Stimulated activated CD8-positive, alpha-beta memory T cell treated with anti-CD3 and anti-CD28 coated beads, Interleukin-2, amount 100 ng/mL, for 1 hour (primary cell): Measurements from ENCODE around the gene MAST4.

Experiments
- DNase-seq, 2 donors: peaks; one replicate each; pipeline ENCODE4 v3.0.0-alpha.2; 2020; ENCODE audit warnings: low read depth in 2 of 2

Gene MAST4

GRCh38 chr5:66872736-66873331, 276.6 kb downstream of the MAST4 start:
- no peak for DNase-seq

GRCh38 chr5:66874004-66874403, 277.8 kb downstream of the MAST4 start:
- no peak for DNase-seq

GRCh38 chr5:66875315-66875714, 279.1 kb downstream of the MAST4 start:
- DNase-seq: no peak

- no peak for DNase-seq
Observed at GRCh38 chr5:66876266-66876807, 280.1 kb downstream of the MAST4 start.

GRCh38 chr5:66877843-66878242, 281.6 kb downstream of the MAST4 start:
- DNase-seq: no peak

- no peak for DNase-seq
Observed at GRCh38 chr5:66880401-66880800, 284.2 kb downstream of the MAST4 start.

- DNase-seq: no peak
Observed at GRCh38 chr5:66881480-66882161, 285.4 kb downstream of the MAST4 start.

GRCh38 chr5:66882606-66883227, 286.5 kb downstream of the MAST4 start:
- DNase-seq: no peak

- DNase-seq: no peak
Observed at GRCh38 chr5:66884564-66885243, 288.5 kb downstream of the MAST4 start.

GRCh38 chr5:66886941-66887340, 290.7 kb downstream of the MAST4 start:
- no peak for DNase-seq

- DNase-seq: no peak
Observed at GRCh38 chr5:66888613-66889012, 292.4 kb downstream of the MAST4 start.

GRCh38 chr5:66889056-66889455, 292.9 kb downstream of the MAST4 start:
- DNase-seq: no peak

GRCh38 chr5:66889524-66889923, 293.3 kb downstream of the MAST4 start:
- no peak for DNase-seq

GRCh38 chr5:66891184-66891925, 295.2 kb downstream of the MAST4 start:
- DNase-seq: no peak

- no peak for DNase-seq
Observed at GRCh38 chr5:66892716-66893115, 296.5 kb downstream of the MAST4 start.

GRCh38 chr5:66894480-66895240, 298.5 kb downstream of the MAST4 start:
- DNase-seq: no peak

- no peak for DNase-seq
Observed at GRCh38 chr5:66896171-66896570, 300.0 kb downstream of the MAST4 start.

- DNase-seq: no peak
Observed at GRCh38 chr5:66897356-66897755, 301.2 kb downstream of the MAST4 start.

- DNase-seq: no peak
Observed at GRCh38 chr5:66898241-66898995, 302.2 kb downstream of the MAST4 start.

GRCh38 chr5:66903218-66903617, 307.0 kb downstream of the MAST4 start:
- DNase-seq: no peak
